ENCODE measurements around the gene SNAP23.

DNA sequence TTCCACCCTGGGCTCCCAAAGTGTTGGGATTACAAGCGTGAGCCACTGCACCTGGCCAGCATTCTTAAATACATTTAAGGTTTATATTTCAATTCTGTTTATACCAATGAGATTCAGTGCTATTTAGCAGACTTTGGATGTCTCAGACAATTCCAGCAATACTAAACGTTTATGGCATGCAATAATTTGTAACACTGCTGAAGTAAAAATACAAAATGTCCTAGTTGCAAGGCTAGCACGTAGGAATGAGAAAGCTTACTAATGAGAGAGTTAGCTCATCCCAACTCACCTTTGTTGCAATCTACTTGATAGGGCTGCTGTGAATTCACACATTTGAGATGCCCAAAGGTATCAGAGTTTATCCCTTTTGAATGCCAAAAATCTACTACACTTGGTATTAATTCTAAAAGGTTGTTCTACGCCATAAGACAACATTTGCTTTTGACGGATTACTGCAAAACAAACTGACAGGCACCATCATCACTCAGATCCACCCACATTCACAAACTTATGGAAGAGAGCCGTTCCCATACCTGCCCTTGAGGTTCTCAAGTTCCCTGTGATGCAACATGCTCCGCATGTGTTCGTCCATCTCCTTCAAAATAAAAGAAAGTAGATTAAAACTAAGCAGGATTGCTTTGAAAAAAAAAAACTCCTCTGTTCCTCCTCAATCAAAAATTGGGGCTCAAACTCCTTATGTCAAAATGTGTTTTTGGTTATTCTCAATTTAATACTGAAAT, 29.7 kb upstream of the SNAP23 start:
- TF ChIP-seq, protein P1, sequence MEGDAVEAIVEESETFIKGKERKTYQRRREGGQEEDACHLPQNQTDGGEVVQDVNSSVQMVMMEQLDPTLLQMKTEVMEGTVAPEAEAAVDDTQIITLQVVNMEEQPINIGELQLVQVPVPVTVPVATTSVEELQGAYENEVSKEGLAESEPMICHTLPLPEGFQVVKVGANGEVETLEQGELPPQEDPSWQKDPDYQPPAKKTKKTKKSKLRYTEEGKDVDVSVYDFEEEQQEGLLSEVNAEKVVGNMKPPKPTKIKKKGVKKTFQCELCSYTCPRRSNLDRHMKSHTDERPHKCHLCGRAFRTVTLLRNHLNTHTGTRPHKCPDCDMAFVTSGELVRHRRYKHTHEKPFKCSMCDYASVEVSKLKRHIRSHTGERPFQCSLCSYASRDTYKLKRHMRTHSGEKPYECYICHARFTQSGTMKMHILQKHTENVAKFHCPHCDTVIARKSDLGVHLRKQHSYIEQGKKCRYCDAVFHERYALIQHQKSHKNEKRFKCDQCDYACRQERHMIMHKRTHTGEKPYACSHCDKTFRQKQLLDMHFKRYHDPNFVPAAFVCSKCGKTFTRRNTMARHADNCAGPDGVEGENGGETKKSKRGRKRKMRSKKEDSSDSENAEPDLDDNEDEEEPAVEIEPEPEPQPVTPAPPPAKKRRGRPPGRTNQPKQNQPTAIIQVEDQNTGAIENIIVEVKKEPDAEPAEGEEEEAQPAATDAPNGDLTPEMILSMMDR (IDR thresholded peaks at IDR 0.05; ENCODE audit: low read length) = no peak
- no peak for TF ChIP-seq EZH2phosphoT487 (IDR thresholded peaks at IDR 0.05; ENCODE audit: low read length)
